ENCODE results near the gene LPP.

DNA sequence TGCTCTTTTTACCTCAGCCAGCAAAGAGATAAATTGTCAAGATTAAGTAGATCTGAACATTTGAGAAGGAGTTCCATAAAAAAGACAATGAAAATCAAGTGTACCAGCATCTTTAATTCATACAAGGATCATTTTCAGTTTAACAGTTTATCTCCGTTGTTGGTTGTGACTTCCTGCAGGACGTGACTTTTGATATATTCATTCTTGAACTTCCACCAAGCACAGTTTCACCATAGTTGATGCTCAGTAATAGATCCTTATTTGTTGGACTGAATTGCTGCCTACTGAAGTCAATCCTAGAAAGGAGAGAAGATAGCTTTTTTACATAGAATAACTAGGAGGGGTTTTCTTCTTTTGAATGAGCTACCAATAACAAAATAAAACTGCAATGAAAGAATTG is 408.2 kb downstream of the LPP start:
- TF ChIP-seq, protein P1, sequence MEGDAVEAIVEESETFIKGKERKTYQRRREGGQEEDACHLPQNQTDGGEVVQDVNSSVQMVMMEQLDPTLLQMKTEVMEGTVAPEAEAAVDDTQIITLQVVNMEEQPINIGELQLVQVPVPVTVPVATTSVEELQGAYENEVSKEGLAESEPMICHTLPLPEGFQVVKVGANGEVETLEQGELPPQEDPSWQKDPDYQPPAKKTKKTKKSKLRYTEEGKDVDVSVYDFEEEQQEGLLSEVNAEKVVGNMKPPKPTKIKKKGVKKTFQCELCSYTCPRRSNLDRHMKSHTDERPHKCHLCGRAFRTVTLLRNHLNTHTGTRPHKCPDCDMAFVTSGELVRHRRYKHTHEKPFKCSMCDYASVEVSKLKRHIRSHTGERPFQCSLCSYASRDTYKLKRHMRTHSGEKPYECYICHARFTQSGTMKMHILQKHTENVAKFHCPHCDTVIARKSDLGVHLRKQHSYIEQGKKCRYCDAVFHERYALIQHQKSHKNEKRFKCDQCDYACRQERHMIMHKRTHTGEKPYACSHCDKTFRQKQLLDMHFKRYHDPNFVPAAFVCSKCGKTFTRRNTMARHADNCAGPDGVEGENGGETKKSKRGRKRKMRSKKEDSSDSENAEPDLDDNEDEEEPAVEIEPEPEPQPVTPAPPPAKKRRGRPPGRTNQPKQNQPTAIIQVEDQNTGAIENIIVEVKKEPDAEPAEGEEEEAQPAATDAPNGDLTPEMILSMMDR (conservative IDR thresholded peaks at IDR 0.05), result no peak
- TF ChIP-seq EZH2 (IDR thresholded peaks at IDR 0.05; ENCODE audit: low read depth), result no peak

Data from PC-9 (cell line).